H9 (cell line): ENCODE measurements around the gene ACAT1. TPM values are rescaled to one million over a fixed set of nuclear protein-coding genes. Genes with fewer than 3 reads are reported as not detected.

Source experiments
- DNase-seq: peaks from one replicate; pipeline ENCODE4 v3.0.0-alpha.2; 2017
- H2AFZ ChIP-seq: one replicate; pipeline ENCODE4 v1.6.1; 2013; ENCODE audit warnings: mild to moderate bottlenecking, low read length, control low read depth, moderate library complexity
- H2AK5ac ChIP-seq: 2 replicates; pipeline ENCODE4 v1.6.1; 2013; ENCODE audit warnings: low read length, control low read depth, mixed read lengths; ENCODE audit not compliant: insufficient read length
- H2BK120ac ChIP-seq: one replicate; pipeline ENCODE4 v1.6.1; 2013; ENCODE audit warnings: low read depth, mild to moderate bottlenecking, low read length, control low read depth, inconsistent platforms; ENCODE audit not compliant: poor library complexity, severe bottlenecking
- H2BK12ac ChIP-seq: 2 replicates; pipeline ENCODE4 v1.6.1; 2013; ENCODE audit warnings: low read length, control low read depth, mixed read lengths, low read depth; ENCODE audit not compliant: insufficient read length
- H2BK15ac ChIP-seq: 2 replicates; pipeline ENCODE4 v1.6.1; 2013; ENCODE audit warnings: low read depth, low read length, control low read depth
- H2BK20ac ChIP-seq: one replicate; pipeline ENCODE4 v1.6.1; 2013; ENCODE audit warnings: low read depth, mild to moderate bottlenecking, low read length, control low read depth, inconsistent platforms; ENCODE audit not compliant: poor library complexity, severe bottlenecking
- H2BK5ac ChIP-seq: 2 replicates; pipeline ENCODE4 v1.6.1; 2013; ENCODE audit warnings: low read length, control low read depth, mixed read lengths; ENCODE audit not compliant: insufficient read length
- H3K14ac ChIP-seq: 2 replicates; pipeline ENCODE4 v1.6.1; 2013; ENCODE audit warnings: low read length, control low read depth; ENCODE audit not compliant: insufficient read depth
- H3K18ac ChIP-seq: 2 replicates; pipeline ENCODE4 v1.6.1; 2013; ENCODE audit warnings: low read depth, mild to moderate bottlenecking, mixed read lengths, low read length, control low read depth; ENCODE audit not compliant: insufficient read length
- H3K23ac ChIP-seq: 2 replicates; pipeline ENCODE4 v1.6.1; 2013; ENCODE audit warnings: low read length, control low read depth, mixed read lengths, low read depth; ENCODE audit not compliant: insufficient read length
- H3K23me2 ChIP-seq: 2 replicates; pipeline ENCODE4 v1.6.1; 2013; ENCODE audit warnings: low read depth, mild to moderate bottlenecking, mixed read lengths, low read length, control low read depth; ENCODE audit not compliant: insufficient read length, poor library complexity, severe bottlenecking
- H3K27ac ChIP-seq: 2 replicates; pipeline ENCODE4 v1.5.1; 2013; ENCODE audit warnings: low read length, control low read depth, mixed read lengths, low read depth; ENCODE audit not compliant: insufficient read length
- H3K27me3 ChIP-seq: 2 replicates; pipeline ENCODE4 v1.6.1; 2013; ENCODE audit warnings: low read length, control low read depth, inconsistent platforms; ENCODE audit not compliant: insufficient read depth
- H3K4ac ChIP-seq: 2 replicates; pipeline ENCODE4 v1.6.1; 2013; ENCODE audit warnings: low read depth, mild to moderate bottlenecking, control low read depth, inconsistent platforms, low read length, moderate library complexity
- H3K4me1 ChIP-seq: 2 replicates; pipeline ENCODE4 v1.6.1; 2013; ENCODE audit warnings: low read length, control low read depth, inconsistent platforms; ENCODE audit not compliant: insufficient read depth
- H3K4me2 ChIP-seq: 2 replicates; pipeline ENCODE4 v1.6.1; 2013; ENCODE audit warnings: low read length, control low read depth, mixed read lengths; ENCODE audit not compliant: insufficient read length, insufficient read depth
- H3K56ac ChIP-seq: 2 replicates; pipeline ENCODE4 v1.6.1; 2013; ENCODE audit warnings: low read depth, mild to moderate bottlenecking, mixed read lengths, low read length, control low read depth; ENCODE audit not compliant: insufficient read length
- H3K79me1 ChIP-seq: 2 replicates; pipeline ENCODE4 v1.6.1; 2013; ENCODE audit warnings: low read depth, mild to moderate bottlenecking, moderate library complexity, low read length, control low read depth, inconsistent platforms; ENCODE audit not compliant: insufficient read depth, poor library complexity, severe bottlenecking
- H3K79me2 ChIP-seq: 2 replicates; pipeline ENCODE4 v1.6.1; 2013; ENCODE audit warnings: low read length, control low read depth, inconsistent platforms; ENCODE audit not compliant: insufficient read depth
- H3K9ac ChIP-seq: 2 replicates; pipeline ENCODE4 v1.6.1; 2013; ENCODE audit warnings: low read length, control low read depth, mixed read lengths; ENCODE audit not compliant: insufficient read length; ENCODE audit errors: extremely low read depth
- H3K9me3 ChIP-seq: one replicate; pipeline ENCODE4 v1.6.1; 2013; ENCODE audit warnings: low read depth, low read length, inconsistent platforms; ENCODE audit not compliant: control insufficient read depth
- H3T11ph ChIP-seq: one replicate; pipeline ENCODE4 v1.6.1; 2013; ENCODE audit warnings: mild to moderate bottlenecking, low read length, control low read depth, inconsistent platforms
- H4K20me1 ChIP-seq: one replicate; pipeline ENCODE4 v1.6.1; 2013; ENCODE audit not compliant: control insufficient read depth, insufficient read length, insufficient read depth
- H4K5ac ChIP-seq: 2 replicates; pipeline ENCODE4 v1.6.1; 2013; ENCODE audit warnings: low read depth, mild to moderate bottlenecking, mixed read lengths, low read length, control low read depth; ENCODE audit not compliant: insufficient read length
- H4K8ac ChIP-seq: replicated peaks from 2 replicates; pipeline ENCODE4 v1.6.1; 2013; ENCODE audit warnings: low read length, control low read depth, mixed read lengths, low read depth; ENCODE audit not compliant: insufficient read length
- H4K91ac ChIP-seq: 2 replicates; pipeline ENCODE4 v1.6.1; 2013; ENCODE audit warnings: low read depth, mild to moderate bottlenecking, moderate library complexity, mixed read lengths, low read length, control low read depth; ENCODE audit not compliant: insufficient read length
- H3K27ac Mint-ChIP-seq, 3 experiments: 2 replicates in 2 of 3; 3 replicates in 1 of 3; pipeline ENCODE4 v1.8.0; 2020 to 2021; ENCODE audit warnings: mixed read lengths in 3 of 3, mild to moderate bottlenecking in 1 of 3, moderate library complexity in 1 of 3
- H3K27me3 Mint-ChIP-seq: 2 replicates; pipeline ENCODE4 v1.8.0; 2021; ENCODE audit warnings: low read depth, mild to moderate bottlenecking, moderate library complexity, mixed read lengths
- H3K36me3 Mint-ChIP-seq, 3 experiments: 2 replicates in 2 of 3; 3 replicates in 1 of 3; pipeline ENCODE4 v1.8.0; 2020 to 2021; ENCODE audit warnings: low read depth in 3 of 3, mixed read lengths in 3 of 3; ENCODE audit not compliant: insufficient read depth in 1 of 3
- H3K4me1 Mint-ChIP-seq, 2 experiments: 2 replicates each; pipeline ENCODE4 v1.8.0; 2020; ENCODE audit warnings: mixed read lengths in 2 of 2
- H3K4me3 Mint-ChIP-seq, 2 experiments: 2 replicates in 1 of 2; 3 replicates in 1 of 2; pipeline ENCODE4 v1.8.0; 2020 to 2021; ENCODE audit warnings: mild to moderate bottlenecking in 2 of 2, mixed read lengths in 2 of 2, moderate library complexity in 1 of 2
- H3K9me3 Mint-ChIP-seq, 2 experiments: 2 replicates in 1 of 2; 3 replicates in 1 of 2; pipeline ENCODE4 v1.8.0; 2020; ENCODE audit warnings: mild to moderate bottlenecking in 2 of 2, mixed read lengths in 2 of 2, moderate library complexity in 1 of 2
- WGBS: extraction: QIAGEN DNeasy Blood & Tissue Kit; methylation state at CpG from one replicate; pipeline ENCODE4 v1.1.7; 2013; ENCODE audit warnings: missing lambda C conversion rate, low lambda C conversion rate, mixed read lengths; ENCODE audit not compliant: insufficient read length; ENCODE audit errors: extremely low coverage; 5-methylcytosine and 5-hydroxymethylcytosine counted together
- total RNA-seq: library from RNA; stranded (reverse); gene quantifications from 2 replicates; pipeline ENCODE4 v1.2.1, GENCODE V29; 2021
- TF ChIP-seq, protein P1 (sequence below): fragments of 200-600 bp; sonication (generic); conservative IDR thresholded peaks from 3 replicates; pipeline ENCODE4 v1.8.0; 2021; ENCODE audit warnings: antibody characterized with exemption, mild to moderate bottlenecking

ACAT1 gene
- total RNA-seq, 1 experiment from 2014 or later, result 39.1 TPM

DNA sequence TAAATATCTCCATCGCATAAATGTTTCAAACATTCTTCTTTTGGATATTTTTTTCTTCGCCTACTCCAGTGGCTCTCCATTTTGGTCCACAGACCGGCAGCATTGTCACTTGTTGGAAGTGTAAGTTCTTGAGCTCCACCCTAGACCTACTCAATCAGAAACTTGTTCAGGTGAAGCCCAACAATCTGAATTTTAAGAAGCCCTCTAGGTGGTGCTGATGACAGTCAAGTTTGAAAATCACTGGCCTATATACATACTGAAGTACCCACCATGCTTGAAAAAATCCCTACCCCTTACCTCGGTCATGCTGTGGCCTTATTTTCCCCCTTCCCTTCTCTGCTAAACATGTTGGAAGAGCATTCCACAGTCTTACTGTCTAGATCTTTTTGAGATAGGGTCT lies 10.2 kb upstream of the ACAT1 start:
- Histone ChIP-seq H2BK120ac (no peak overlapping the region), H2BK5ac (no peak overlapping the region), H2AFZ (no peak overlapping the region), H3K23ac (no peak overlapping the region), H4K5ac (no peak overlapping the region), H3K18ac (no peak overlapping the region), H3K27ac (no peak overlapping the region), H3K9me3 (no peaks in the 10 kb centered on the region), H2BK15ac (no peak overlapping the region), H4K91ac (no peak overlapping the region), H4K8ac (no peak overlapping the region), H3K4me2 (no peak overlapping the region), H2BK12ac (no peak overlapping the region), H3K4ac (no peak overlapping the region), H3K9ac (no peak overlapping the region), H3K79me1 (no peaks in the 10 kb centered on the region), H3K4me1 (no peaks in the 10 kb centered on the region), H2AK5ac (no peak overlapping the region), H3K27me3 (no peaks in the 10 kb centered on the region), H3K14ac (no peak overlapping the region), H3K23me2 (no peaks in the 10 kb centered on the region), H4K20me1 (no peaks in the 10 kb centered on the region), H3T11ph (no peak overlapping the region), H2BK20ac (no peak overlapping the region), H3K79me2 (no peaks in the 10 kb centered on the region), H3K56ac (no peak overlapping the region)
- Mint-ChIP-seq H3K9me3 (no peaks in the 10 kb centered on the region), H3K36me3 (no peaks in the 10 kb centered on the region; a peak in 1 of 7 replicates), H3K4me3 (no peak overlapping the region), H3K27ac (peak overlapping the region in 1 of 3 experiments; percentile 20; a peak in 1 of 7 replicates), H3K27me3 (no peaks in the 10 kb centered on the region), H3K4me1 (peaks cover 11 to 12% of the 10 kb centered on the region in 2 experiments)
- TF ChIP-seq, protein P1, sequence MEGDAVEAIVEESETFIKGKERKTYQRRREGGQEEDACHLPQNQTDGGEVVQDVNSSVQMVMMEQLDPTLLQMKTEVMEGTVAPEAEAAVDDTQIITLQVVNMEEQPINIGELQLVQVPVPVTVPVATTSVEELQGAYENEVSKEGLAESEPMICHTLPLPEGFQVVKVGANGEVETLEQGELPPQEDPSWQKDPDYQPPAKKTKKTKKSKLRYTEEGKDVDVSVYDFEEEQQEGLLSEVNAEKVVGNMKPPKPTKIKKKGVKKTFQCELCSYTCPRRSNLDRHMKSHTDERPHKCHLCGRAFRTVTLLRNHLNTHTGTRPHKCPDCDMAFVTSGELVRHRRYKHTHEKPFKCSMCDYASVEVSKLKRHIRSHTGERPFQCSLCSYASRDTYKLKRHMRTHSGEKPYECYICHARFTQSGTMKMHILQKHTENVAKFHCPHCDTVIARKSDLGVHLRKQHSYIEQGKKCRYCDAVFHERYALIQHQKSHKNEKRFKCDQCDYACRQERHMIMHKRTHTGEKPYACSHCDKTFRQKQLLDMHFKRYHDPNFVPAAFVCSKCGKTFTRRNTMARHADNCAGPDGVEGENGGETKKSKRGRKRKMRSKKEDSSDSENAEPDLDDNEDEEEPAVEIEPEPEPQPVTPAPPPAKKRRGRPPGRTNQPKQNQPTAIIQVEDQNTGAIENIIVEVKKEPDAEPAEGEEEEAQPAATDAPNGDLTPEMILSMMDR, result 0 out of 3 replicates have a peak, but pooled peaks have one; percentile 23
- no CpG with 5 or more reads among the region's 4 CpGs for WGBS
- DNase-seq, result no peak
